GM12878 (cell line): Measurements from ENCODE around the gene SOX5. TPM values are rescaled to one million over a fixed set of nuclear protein-coding genes. Genes with fewer than 3 reads are reported as not detected.
A peak's percentile ranks its signal among the peaks of the same experiment; 100 is the strongest.

Experiments used
- ATAC-seq: fragments of 200-7000 bp; cut with Tn5 transposase; 3 replicates; pipeline ENCODE4 v1.9.1; 2020; ENCODE audit warnings: mild to moderate bottlenecking, moderate library complexity
- BruUV-seq: library from RNA; stranded (reverse); fragments of 400-500 nt; replicated peaks from 2 replicates; lab custom pipeline; 2021; lab: Mats Ljungman, UMichigan
- CTCF ChIA-PET: fragments of 300-600 bp; sonication (Branson Sonifier 250); formaldehyde crosslinking; extraction: SDS; loops from one replicate; lab custom pipeline; 2021; ENCODE audit warnings: inconsistent platforms; lab: Yijun Ruan, JAX
- POLR2A ChIA-PET: fragments of 350-600 bp; formaldehyde crosslinking; extraction: SDS; loops from one replicate; lab custom pipeline; 2021; ENCODE audit warnings: inconsistent platforms; lab: Charles Lee
- RAD21 ChIA-PET: fragments of 300-600 bp; sonication (Branson Sonifier 250); formaldehyde crosslinking; loops from one replicate; lab custom pipeline; 2023; ENCODE audit warnings: antibody characterized with exemption; ENCODE audit not compliant: unreplicated experiment; lab: Charles Lee
- SMC1A ChIA-PET: fragments of 300-600 bp; sonication (Branson Sonifier 250); formaldehyde crosslinking; loops from one replicate; lab custom pipeline; 2023; ENCODE audit not compliant: unreplicated experiment, uncharacterized antibody; lab: Charles Lee
- DNase-seq: peaks from one replicate; pipeline ENCODE4 v3.0.0-alpha.2; 2011; ENCODE audit warnings: low read depth, low spot score
- FAIRE-seq: peaks from 3 replicates; lab custom pipeline; 2011; peaks lifted over from hg19 to GRCh38; lab: Jason Lieb, UNC
- H2AFZ ChIP-seq: 2 replicates; pipeline ENCODE4 v1.6.0; 2011; ENCODE audit warnings: low read depth, low read length, control low read depth; ENCODE audit not compliant: control insufficient read depth
- H3K27ac ChIP-seq: 2 replicates; pipeline ENCODE4 v1.5.1; 2011; ENCODE audit warnings: control low read depth; ENCODE audit not compliant: control insufficient read depth, insufficient read depth
- H3K27me3 ChIP-seq, 2 experiments: replicated peaks in 1 of 2; 2 replicates each; pipeline versions ENCODE4 v1.6.0 to v1.6.1; 2011; ENCODE audit warnings: low read length in 1 of 2; ENCODE audit not compliant: control insufficient read depth in 2 of 2, insufficient read depth in 2 of 2
- H3K36me3 ChIP-seq, 2 experiments: 2 replicates each; pipeline ENCODE4 v1.5.1; 2011; ENCODE audit warnings: low read length in 1 of 2; ENCODE audit not compliant: control insufficient read depth in 2 of 2, insufficient read depth in 2 of 2
- H3K4me1 ChIP-seq: 2 replicates; pipeline ENCODE4 v1.6.1; 2011; ENCODE audit warnings: mild to moderate bottlenecking, low read length, moderate library complexity, mixed read lengths; ENCODE audit not compliant: control insufficient read depth, insufficient read depth
- H3K4me2 ChIP-seq: 2 replicates; pipeline ENCODE4 v1.6.0; 2011; ENCODE audit warnings: control low read depth; ENCODE audit not compliant: control insufficient read depth, insufficient read depth
- H3K4me3 ChIP-seq: fragments of 200-600 bp; sonication (generic); 2 replicates; pipeline ENCODE4 v1.5.1; 2016
- H3K79me2 ChIP-seq: 2 replicates; pipeline ENCODE4 v1.6.0; 2011; ENCODE audit warnings: low read length; ENCODE audit not compliant: control insufficient read depth, insufficient read depth
- H3K9ac ChIP-seq: 2 replicates; pipeline ENCODE4 v1.8.0; 2011; ENCODE audit warnings: low read length, control low read depth, mixed read lengths; ENCODE audit not compliant: control insufficient read depth, insufficient read depth
- H3K9me3 ChIP-seq: replicated peaks from 3 replicates; pipeline ENCODE4 v1.5.1; 2011; ENCODE audit warnings: mild to moderate bottlenecking, low read length; ENCODE audit not compliant: control insufficient read depth, insufficient read depth
- H4K20me1 ChIP-seq: 2 replicates; pipeline ENCODE4 v1.6.0; 2011; ENCODE audit not compliant: control insufficient read depth, insufficient read depth
- CHD4 ChIP-seq: fragments of 200-600 bp; sonication (generic); IDR thresholded peaks from 2 replicates; pipeline ENCODE4 v1.6.1; 2016; ENCODE audit warnings: mild to moderate bottlenecking
- HDAC2 ChIP-seq: fragments of 200-600 bp; sonication (generic); IDR thresholded peaks from 2 replicates; pipeline ENCODE4 v1.6.1; 2017
- RB1 ChIP-seq: fragments of 450-650 bp; formaldehyde crosslinking; IDR thresholded peaks from 2 replicates; pipeline ENCODE4 v1.6.1; 2017; ENCODE audit warnings: mild to moderate bottlenecking, borderline replicate concordance
- SMAD5 ChIP-seq: IDR thresholded peaks from 2 replicates; pipeline ENCODE4 v1.6.1; 2016; ENCODE audit warnings: antibody characterized with exemption, low read depth
- STAT1 ChIP-seq: fragments of 450-650 bp; conservative IDR thresholded peaks from 2 replicates; pipeline ENCODE4 v1.6.1; 2014; ENCODE audit warnings: antibody characterized with exemption, mild to moderate bottlenecking
- TCF3 ChIP-seq: IDR thresholded peaks from 2 replicates; pipeline ENCODE4 v1.6.1; 2012; ENCODE audit warnings: low read depth, mild to moderate bottlenecking, low read length, borderline replicate concordance; ENCODE audit not compliant: insufficient read depth
- WRNIP1 ChIP-seq: IDR thresholded peaks from 2 replicates; pipeline ENCODE4 v1.6.1; 2011; ENCODE audit warnings: low read depth, low read length, improper control_type of control experiment, borderline replicate concordance
- WGBS: methylation state at CpG from one replicate; pipeline ENCODE4 v1.1.6; 2016; ENCODE audit warnings: low lambda C conversion rate; ENCODE audit not compliant: insufficient replicate concordance, insufficient coverage; ENCODE audit errors: missing lambda C conversion rate; 5-methylcytosine and 5-hydroxymethylcytosine counted together
- in situ Hi-C: fragments of 300-500 bp; cut with MboI; formaldehyde crosslinking; loops from 9 replicates; pipeline ENCODE4 v1.14.3; 2018; ENCODE audit warnings: mixed read lengths
- intact Hi-C: fragments of 100-400 bp; cut with micrococcal nuclease; formaldehyde crosslinking; loops from one replicate; pipeline ENCODE4 v1.14.2; 2022; ENCODE audit not compliant: unreplicated experiment
- polyA plus RNA-seq, 11 experiments: library from polyadenylated mRNA; depleted of rRNA in 4 of 11; unstranded in 6 of 11; stranded (reverse) in 5 of 11; fragments of >200 nt; fragmentation: Nextera tagmentation in 4 of 11; fragmentation: Illumina TruSeq in 1 of 11; extraction: Ambion mirVana in 4 of 11; extraction: Trizol in 1 of 11; gene quantifications; 1 replicate in 1 of 11; 2 replicates in 10 of 11; pipeline versions ENCODE4 v1.2.1 to v1.2.3, GENCODE V29; 2011 to 2016; ENCODE audit warnings: inconsistent platforms in 2 of 11, missing spikeins in 2 of 11, low read depth in 1 of 11
- total RNA-seq, 4 experiments: library from RNA; depleted of rRNA in 3 of 4; stranded (reverse); fragments of >200 nt in 3 of 4; fragmentation: Illumina TruSeq in 1 of 4; extraction: Trizol in 1 of 4; gene quantifications; 2 replicates each; pipeline versions ENCODE4 v1.2.1 to v1.2.3, GENCODE V29; 2013 to 2021

Gene SOX5
- total and polyA plus RNA-seq, 10 of the 15 experiments (the other 5 are each of a cell fraction or from before 2014, with no cell fraction given), result 0.08 to 1.0 (median 0.24) TPM

- DNase-seq (no peak), ATAC-seq (no peak), FAIRE-seq (no peak)
- no peaks in the 10 kb centered on the region for H3K27me3 ChIP-seq
- POLR2A ChIA-PET, result no interaction called here
- H3K36me3 ChIP-seq, result no peaks in the 10 kb centered on the region
- no peaks in the 10 kb centered on the region for H3K79me2 ChIP-seq
- H3K9me3 ChIP-seq, result no peaks in the 10 kb centered on the region
- no peaks in the 10 kb centered on the region for H4K20me1 ChIP-seq
- SMC1A ChIA-PET, result no interaction called here
- WGBS, result 51% methylated on average over 2 of the region's 2 CpGs
- intact Hi-C loops, result no loop called here
- CTCF ChIA-PET, result no interaction called here
- no peaks in the 10 kb centered on the region for H3K4me1 ChIP-seq
- RAD21 ChIA-PET, result no interaction called here
- TF ChIP-seq RB1, result no peak
- H3K27ac ChIP-seq, result no peak overlapping the region
- no peak overlapping the region for H3K4me2 ChIP-seq
- no TSS peak for BruUV-seq
- H2AFZ ChIP-seq, result no peak overlapping the region
- H3K9ac ChIP-seq, result no peak overlapping the region
- no peak overlapping the region for H3K4me3 ChIP-seq
- in situ Hi-C loops, result no loop called here
These were observed 393.7 kb downstream of the SOX5 start for GRCh38 chr12:23555825-23556207.

GRCh38 chr12:23555180-23555824, 394.2 kb downstream of the SOX5 start:
- no TSS peak for BruUV-seq
- H3K27ac ChIP-seq, result no peak overlapping the region
- H3K4me3 ChIP-seq, result no peak overlapping the region
- TF ChIP-seq TCF3 (no peak), HDAC2 (no peak), SMAD5 (no peak), RB1 (no peak), WRNIP1 (no peak), CHD4 (no peak), STAT1 (no peak)
- DNase-seq (no peak), ATAC-seq (peak; percentile 50), FAIRE-seq (no peak)
- RAD21 ChIA-PET, result no interaction called here
- no peaks in the 10 kb centered on the region for H3K27me3 ChIP-seq
- H3K4me2 ChIP-seq, result no peak overlapping the region
- H2AFZ ChIP-seq, result no peak overlapping the region
- in situ Hi-C loops, result no loop called here
- SMC1A ChIA-PET, result no interaction called here
- 28% methylated on average over 4 of the region's 4 CpGs for WGBS
- H4K20me1 ChIP-seq, result no peaks in the 10 kb centered on the region
- intact Hi-C loops, result no loop called here
- CTCF ChIA-PET, result no interaction called here
- no peaks in the 10 kb centered on the region for H3K4me1 ChIP-seq
- H3K9ac ChIP-seq, result no peak overlapping the region
- H3K9me3 ChIP-seq, result no peaks in the 10 kb centered on the region
- H3K79me2 ChIP-seq, result no peaks in the 10 kb centered on the region
- POLR2A ChIA-PET, result no interaction called here
- no peaks in the 10 kb centered on the region for H3K36me3 ChIP-seq
